ENCODE data around the gene SUCLA2.

SUCLA2 gene

DNA sequence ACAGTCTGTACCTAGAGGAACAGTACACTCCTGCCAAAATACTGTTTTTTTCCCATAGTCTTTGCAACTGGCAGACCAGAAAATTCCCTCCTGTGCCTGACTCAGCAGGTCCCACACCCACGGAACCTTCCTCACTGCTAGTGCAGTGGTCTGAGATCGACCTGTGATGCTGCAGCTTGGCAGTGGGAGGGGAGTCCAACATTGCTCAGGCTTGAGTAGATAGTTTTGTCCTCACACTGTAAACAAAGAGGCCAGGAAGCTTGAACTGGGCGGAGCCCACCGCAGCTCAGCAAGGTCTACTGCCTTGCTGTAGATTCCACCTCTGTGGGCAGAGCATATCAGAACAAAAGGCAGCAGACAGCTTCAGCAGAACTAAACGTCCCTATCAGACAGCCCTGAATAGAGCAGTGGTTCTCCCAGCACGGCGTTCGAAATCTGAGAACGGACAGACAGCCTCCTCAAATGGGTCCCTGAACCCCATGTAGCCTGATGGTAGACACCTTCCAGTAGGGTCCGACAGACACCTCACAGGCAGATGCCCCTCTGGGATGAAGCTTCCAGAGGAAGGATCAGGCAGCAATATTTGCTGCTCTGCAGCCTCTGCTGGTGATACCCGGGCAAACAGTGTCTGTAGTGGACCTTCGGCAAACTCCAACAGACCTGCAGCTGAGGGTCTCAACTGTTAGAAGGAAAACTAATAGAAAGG, 92.7 kb downstream of the SUCLA2 start:
- no peaks in the 10 kb centered on the region for H3K27me3 ChIP-seq (ENCODE audit: insufficient read depth, low read length)
- no peaks in the 10 kb centered on the region for H3K79me2 ChIP-seq (ENCODE audit: control insufficient read depth, insufficient read depth, low read length, poor library complexity)
- H3K36me3 ChIP-seq (ENCODE audit: control insufficient read depth in 1 of 2, insufficient read depth in 2 of 2, low read length in 2 of 2), result no peaks in the 10 kb centered on the region
- H3K4ac ChIP-seq (ENCODE audit: low read depth, low read length), result no peak overlapping the region
- no peak overlapping the region for H3K18ac ChIP-seq (ENCODE audit: low read length)
- H3K9ac ChIP-seq (ENCODE audit: low read length), result no peak overlapping the region
- H3K14ac ChIP-seq (ENCODE audit: low read length), result no peak overlapping the region
- no peak overlapping the region for H3K4me3 ChIP-seq (ENCODE audit: low read depth, low read length)
- no peaks in the 10 kb centered on the region for H3K4me1 ChIP-seq (ENCODE audit: control insufficient read depth in 1 of 2, insufficient read depth in 2 of 2, low read length in 2 of 2)
- H2AK5ac ChIP-seq (ENCODE audit: low read length), result no peak overlapping the region
- no peak overlapping the region for H2BK120ac ChIP-seq (ENCODE audit: insufficient read depth, low read length, poor library complexity)
- H3K27ac ChIP-seq (ENCODE audit: low read depth, low read length), result no peak overlapping the region
- H2AFZ ChIP-seq (ENCODE audit: insufficient read depth, low read length, poor library complexity), result no peak overlapping the region
- no peak overlapping the region for H3K23ac ChIP-seq (ENCODE audit: low read length)
- no peaks in the 10 kb centered on the region for H3K9me3 ChIP-seq (ENCODE audit: insufficient read depth, low read depth, low read length)
- no peak for DNase-seq
- no peak overlapping the region for H2BK5ac ChIP-seq (ENCODE audit: low read depth, low read length, poor library complexity)
- WGBS (ENCODE audit: extremely low coverage, insufficient coverage, insufficient read length), result no CpG with 5 or more reads among the region's 12 CpGs
- no peak overlapping the region for H4K91ac ChIP-seq (ENCODE audit: low read depth, low read length)
- no peak overlapping the region for H4K12ac ChIP-seq (ENCODE audit: low read depth, low read length)
- H3K79me1 ChIP-seq (ENCODE audit: low read length), result no peaks in the 10 kb centered on the region
- no peak overlapping the region for H4K8ac ChIP-seq (ENCODE audit: low read depth, low read length)
- H2BK12ac ChIP-seq (ENCODE audit: low read length), result no peak overlapping the region
- H3K4me2 ChIP-seq (ENCODE audit: low read length), result no peak overlapping the region

GRCh38 chr13:47904891-47905290, 96.2 kb downstream of the SUCLA2 start:
- H2BK12ac ChIP-seq (ENCODE audit: low read length), result no peak overlapping the region
- WGBS (ENCODE audit: extremely low coverage, insufficient coverage, insufficient read length), result no CpG with 5 or more reads among the region's 1 CpG

DNA sequence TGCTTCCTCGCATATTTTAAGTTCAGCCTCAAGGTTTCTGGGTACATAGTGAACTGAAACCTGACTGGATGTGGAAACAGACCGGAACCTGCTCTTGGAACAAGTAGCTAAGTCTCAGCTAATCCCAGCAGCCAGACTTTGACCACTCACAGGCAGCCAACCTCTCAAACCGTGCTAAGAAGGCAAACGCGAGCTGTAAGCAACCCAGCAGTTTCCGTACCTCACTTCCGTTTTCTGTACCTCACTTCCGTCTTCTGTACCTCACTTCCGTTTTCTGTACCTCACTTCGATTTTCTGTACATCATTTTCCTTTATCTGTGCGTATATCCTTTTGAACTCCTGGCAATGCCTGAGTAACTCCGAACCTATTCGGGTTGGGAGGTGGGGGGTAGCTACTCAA, 96.8 kb downstream of the SUCLA2 start:
- H2BK120ac ChIP-seq (ENCODE audit: insufficient read depth, low read length, poor library complexity), result no peak overlapping the region
- H3K23ac ChIP-seq (ENCODE audit: low read length), result no peak overlapping the region
- H2AK5ac ChIP-seq (ENCODE audit: low read length), result no peak overlapping the region
- no CpG with 5 or more reads among the region's 13 CpGs for WGBS (ENCODE audit: extremely low coverage, insufficient coverage, insufficient read length)
- H3K27ac ChIP-seq (ENCODE audit: low read depth, low read length), result no peak overlapping the region
- no peak overlapping the region for H3K18ac ChIP-seq (ENCODE audit: low read length)
- no peaks in the 10 kb centered on the region for H3K79me1 ChIP-seq (ENCODE audit: low read length)
- H3K36me3 ChIP-seq (ENCODE audit: control insufficient read depth in 1 of 2, insufficient read depth in 2 of 2, low read length in 2 of 2), result no peaks in the 10 kb centered on the region
- no peak overlapping the region for H4K8ac ChIP-seq (ENCODE audit: low read depth, low read length)
- no peak overlapping the region for H2AFZ ChIP-seq (ENCODE audit: insufficient read depth, low read length, poor library complexity)
- H3K14ac ChIP-seq (ENCODE audit: low read length), result no peak overlapping the region
- H4K12ac ChIP-seq (ENCODE audit: low read depth, low read length), result no peak overlapping the region
- no peak overlapping the region for H3K4ac ChIP-seq (ENCODE audit: low read depth, low read length)
- H4K91ac ChIP-seq (ENCODE audit: low read depth, low read length), result no peak overlapping the region
- H3K79me2 ChIP-seq (ENCODE audit: control insufficient read depth, insufficient read depth, low read length, poor library complexity), result no peaks in the 10 kb centered on the region
- no peak overlapping the region for H2BK5ac ChIP-seq (ENCODE audit: low read depth, low read length, poor library complexity)
- H3K9ac ChIP-seq (ENCODE audit: low read length), result no peak overlapping the region
- H2BK12ac ChIP-seq (ENCODE audit: low read length), result no peak overlapping the region
- H3K27me3 ChIP-seq (ENCODE audit: insufficient read depth, low read length), result no peaks in the 10 kb centered on the region
- H3K4me3 ChIP-seq (ENCODE audit: low read depth, low read length), result no peak overlapping the region
- no peaks in the 10 kb centered on the region for H3K4me1 ChIP-seq (ENCODE audit: control insufficient read depth in 1 of 2, insufficient read depth in 2 of 2, low read length in 2 of 2)
- H3K4me2 ChIP-seq (ENCODE audit: low read length), result no peak overlapping the region
- DNase-seq, result peak; percentile 1 to 4
- no peaks in the 10 kb centered on the region for H3K9me3 ChIP-seq (ENCODE audit: insufficient read depth, low read depth, low read length)

More at GRCh38 chr13:47904891-47905290, 96.2 kb downstream of the SUCLA2 start:
- H2AFZ ChIP-seq (ENCODE audit: insufficient read depth, low read length, poor library complexity), result no peak overlapping the region
- no peak for DNase-seq
- H2AK5ac ChIP-seq (ENCODE audit: low read length), result no peak overlapping the region
- no peak overlapping the region for H4K8ac ChIP-seq (ENCODE audit: low read depth, low read length)
- H3K9ac ChIP-seq (ENCODE audit: low read length), result no peak overlapping the region
- no peak overlapping the region for H3K18ac ChIP-seq (ENCODE audit: low read length)
- no peaks in the 10 kb centered on the region for H3K4me1 ChIP-seq (ENCODE audit: control insufficient read depth in 1 of 2, insufficient read depth in 2 of 2, low read length in 2 of 2)
- no peaks in the 10 kb centered on the region for H3K27me3 ChIP-seq (ENCODE audit: insufficient read depth, low read length)
- no peak overlapping the region for H3K23ac ChIP-seq (ENCODE audit: low read length)
- no peak overlapping the region for H4K91ac ChIP-seq (ENCODE audit: low read depth, low read length)
- H2BK120ac ChIP-seq (ENCODE audit: insufficient read depth, low read length, poor library complexity), result no peak overlapping the region
- H3K9me3 ChIP-seq (ENCODE audit: insufficient read depth, low read depth, low read length), result no peaks in the 10 kb centered on the region
- no peak overlapping the region for H4K12ac ChIP-seq (ENCODE audit: low read depth, low read length)
- H3K79me2 ChIP-seq (ENCODE audit: control insufficient read depth, insufficient read depth, low read length, poor library complexity), result no peaks in the 10 kb centered on the region
- no peaks in the 10 kb centered on the region for H3K79me1 ChIP-seq (ENCODE audit: low read length)
- H3K4ac ChIP-seq (ENCODE audit: low read depth, low read length), result no peak overlapping the region
- no peak overlapping the region for H2BK5ac ChIP-seq (ENCODE audit: low read depth, low read length, poor library complexity)
- no peak overlapping the region for H3K14ac ChIP-seq (ENCODE audit: low read length)
- H3K36me3 ChIP-seq (ENCODE audit: control insufficient read depth in 1 of 2, insufficient read depth in 2 of 2, low read length in 2 of 2), result no peaks in the 10 kb centered on the region
- H3K27ac ChIP-seq (ENCODE audit: low read depth, low read length), result no peak overlapping the region
- no peak overlapping the region for H3K4me3 ChIP-seq (ENCODE audit: low read depth, low read length)
- no peak overlapping the region for H3K4me2 ChIP-seq (ENCODE audit: low read length)

- no peak overlapping the region for H3K4me2 ChIP-seq (ENCODE audit: low read length)
- H2BK12ac ChIP-seq (ENCODE audit: low read length), result no peak overlapping the region
- H4K12ac ChIP-seq (ENCODE audit: low read depth, low read length), result no peak overlapping the region
- H3K79me1 ChIP-seq (ENCODE audit: low read length), result no peaks in the 10 kb centered on the region
- no peak overlapping the region for H4K8ac ChIP-seq (ENCODE audit: low read depth, low read length)
- H3K23ac ChIP-seq (ENCODE audit: low read length), result no peak overlapping the region
- H3K18ac ChIP-seq (ENCODE audit: low read length), result no peak overlapping the region
- no peaks in the 10 kb centered on the region for H3K79me2 ChIP-seq (ENCODE audit: control insufficient read depth, insufficient read depth, low read length, poor library complexity)
- H3K4ac ChIP-seq (ENCODE audit: low read depth, low read length), result no peak overlapping the region
- DNase-seq, result peak in 1 of 2 donors; percentile 10
- H2AFZ ChIP-seq (ENCODE audit: insufficient read depth, low read length, poor library complexity), result no peak overlapping the region
- H3K4me1 ChIP-seq (ENCODE audit: control insufficient read depth in 1 of 2, insufficient read depth in 2 of 2, low read length in 2 of 2), result no peaks in the 10 kb centered on the region
- H4K91ac ChIP-seq (ENCODE audit: low read depth, low read length), result no peak overlapping the region
- H3K9ac ChIP-seq (ENCODE audit: low read length), result no peak overlapping the region
- no peaks in the 10 kb centered on the region for H3K9me3 ChIP-seq (ENCODE audit: insufficient read depth, low read depth, low read length)
- H2AK5ac ChIP-seq (ENCODE audit: low read length), result no peak overlapping the region
- no peaks in the 10 kb centered on the region for H3K36me3 ChIP-seq (ENCODE audit: control insufficient read depth in 1 of 2, insufficient read depth in 2 of 2, low read length in 2 of 2)
- no peak overlapping the region for H2BK5ac ChIP-seq (ENCODE audit: low read depth, low read length, poor library complexity)
- H3K27ac ChIP-seq (ENCODE audit: low read depth, low read length), result no peak overlapping the region
- H3K4me3 ChIP-seq (ENCODE audit: low read depth, low read length), result no peak overlapping the region
- no CpG with 5 or more reads among the region's 6 CpGs for WGBS (ENCODE audit: extremely low coverage, insufficient coverage, insufficient read length)
- H3K14ac ChIP-seq (ENCODE audit: low read length), result no peak overlapping the region
- H2BK120ac ChIP-seq (ENCODE audit: insufficient read depth, low read length, poor library complexity), result no peak overlapping the region
- no peaks in the 10 kb centered on the region for H3K27me3 ChIP-seq (ENCODE audit: insufficient read depth, low read length)
These were observed 97.2 kb downstream of the SUCLA2 start for GRCh38 chr13:47903836-47904235.

Data from trophoblast cell (in vitro differentiated cells and primary cell).